ENCODE results near the gene CHST14. TPM values are rescaled to one million over a fixed set of nuclear protein-coding genes. Genes with fewer than 3 reads are reported as not detected.
A peak's percentile ranks its signal among the peaks of the same experiment; 100 is the strongest.

Gene CHST14
- total RNA-seq, 1 donor from 2014 or later = 14.1 TPM

- intact Hi-C loops (cut with DNase I) = no loop called here
- H3K4me3 ChIP-seq = no peak overlapping the region
- no peaks in the 10 kb centered on the region for H3K9me3 ChIP-seq
- ATAC-seq (no peak), DNase-seq (no peak)
- no peak overlapping the region for H3K27ac ChIP-seq
- no peak for TF ChIP-seq CTCF (IDR thresholded peaks at IDR 0.05)
- H3K36me3 ChIP-seq = no peaks in the 10 kb centered on the region
- no peaks in the 10 kb centered on the region for H3K4me1 ChIP-seq
- no peaks in the 10 kb centered on the region for H3K27me3 ChIP-seq
Measured at GRCh38 chr15:40483919-40484318, 13.1 kb downstream of the CHST14 start.

GRCh38 chr15:40486066-40486770 lies 15.4 kb downstream of the CHST14 start:
- no peak for ATAC-seq
- Histone ChIP-seq H3K9me3 (no peaks in the 10 kb centered on the region), H3K27me3 (no peaks in the 10 kb centered on the region), H3K27ac (no peak overlapping the region), H3K4me3 (no peak overlapping the region), H3K36me3 (no peaks in the 10 kb centered on the region), H3K4me1 (no peaks in the 10 kb centered on the region)
- no peak for TF ChIP-seq CTCF (IDR thresholded peaks at IDR 0.05)
- intact Hi-C loops (cut with DNase I) = no loop called here
- DNase-seq = no peak

GRCh38 chr15:40487816-40488682 lies 17.3 kb downstream of the CHST14 start:
- DNase-seq = no peak
- no peak for ATAC-seq
- no peaks in the 10 kb centered on the region for H3K27me3 ChIP-seq

GRCh38 chr15:40489274-40490175 lies 18.7 kb downstream of the CHST14 start:
- Histone ChIP-seq H3K9me3 (no peaks in the 10 kb centered on the region), H3K36me3 (no peaks in the 10 kb centered on the region), H3K4me1 (no peaks in the 10 kb centered on the region), H3K4me3 (no peak overlapping the region), H3K27ac (no peak overlapping the region), H3K27me3 (no peaks in the 10 kb centered on the region)
- DNase-seq (no peak), ATAC-seq (no peak)
- TF ChIP-seq CTCF (IDR thresholded peaks at IDR 0.05) = no peak
- intact Hi-C loops (cut with DNase I) = no loop called here

More at GRCh38 chr15:40487816-40488682, 17.3 kb downstream of the CHST14 start:
- Histone ChIP-seq H3K27ac (no peak overlapping the region), H3K4me3 (no peak overlapping the region), H3K9me3 (no peaks in the 10 kb centered on the region), H3K36me3 (no peaks in the 10 kb centered on the region), H3K4me1 (no peaks in the 10 kb centered on the region)
- TF ChIP-seq CTCF (IDR thresholded peaks at IDR 0.05) = no peak
- intact Hi-C loops (cut with DNase I) = no loop called here

GRCh38 chr15:40493089-40493840 lies 22.5 kb downstream of the CHST14 start:
- no peak overlapping the region for H3K27ac ChIP-seq
- no peaks in the 10 kb centered on the region for H3K27me3 ChIP-seq
- H3K9me3 ChIP-seq = no peaks in the 10 kb centered on the region
- H3K36me3 ChIP-seq = no peaks in the 10 kb centered on the region
- no peak for TF ChIP-seq CTCF (IDR thresholded peaks at IDR 0.05)
- H3K4me1 ChIP-seq = no peaks in the 10 kb centered on the region
- no peak overlapping the region for H3K4me3 ChIP-seq
- no peak for DNase-seq
- intact Hi-C loops (cut with DNase I) = no loop called here
- peak; percentile 72 for ATAC-seq
